C4-2B (cell line): ENCODE data around the gene MTMR3.

ENCODE experiments used
- CTCF ChIP-seq: fragments of 450-650 bp; conservative IDR thresholded peaks from 2 replicates; pipeline ENCODE4 v1.5.1; 2017; ENCODE audit warnings: mild to moderate bottlenecking
- ZFX ChIP-seq: fragments of 450-650 bp; IDR thresholded peaks from 2 replicates; pipeline ENCODE4 v1.6.1; 2017

GRCh38 chr22:30041881-30042280, 158.9 kb downstream of the MTMR3 start:
- TF ChIP-seq CTCF = no peak
- TF ChIP-seq ZFX = no peak
